DND-41 (cell line): ENCODE results near the gene TRPT1.

ENCODE experiments used
- CTCF ChIP-seq: IDR thresholded peaks from 2 replicates; pipeline ENCODE4 v1.5.1; 2012; ENCODE audit warnings: borderline replicate concordance, low read length, moderate library complexity, mild to moderate bottlenecking; ENCODE audit not compliant: poor library complexity, severe bottlenecking; ENCODE audit errors: extremely low read depth
- EZH2 ChIP-seq: IDR thresholded peaks from 3 replicates; pipeline ENCODE4 v1.6.1; 2012; ENCODE audit warnings: borderline replicate concordance, low read depth, mild to moderate bottlenecking, moderate library complexity, low read length, inconsistent platforms; ENCODE audit not compliant: severe bottlenecking

DNA sequence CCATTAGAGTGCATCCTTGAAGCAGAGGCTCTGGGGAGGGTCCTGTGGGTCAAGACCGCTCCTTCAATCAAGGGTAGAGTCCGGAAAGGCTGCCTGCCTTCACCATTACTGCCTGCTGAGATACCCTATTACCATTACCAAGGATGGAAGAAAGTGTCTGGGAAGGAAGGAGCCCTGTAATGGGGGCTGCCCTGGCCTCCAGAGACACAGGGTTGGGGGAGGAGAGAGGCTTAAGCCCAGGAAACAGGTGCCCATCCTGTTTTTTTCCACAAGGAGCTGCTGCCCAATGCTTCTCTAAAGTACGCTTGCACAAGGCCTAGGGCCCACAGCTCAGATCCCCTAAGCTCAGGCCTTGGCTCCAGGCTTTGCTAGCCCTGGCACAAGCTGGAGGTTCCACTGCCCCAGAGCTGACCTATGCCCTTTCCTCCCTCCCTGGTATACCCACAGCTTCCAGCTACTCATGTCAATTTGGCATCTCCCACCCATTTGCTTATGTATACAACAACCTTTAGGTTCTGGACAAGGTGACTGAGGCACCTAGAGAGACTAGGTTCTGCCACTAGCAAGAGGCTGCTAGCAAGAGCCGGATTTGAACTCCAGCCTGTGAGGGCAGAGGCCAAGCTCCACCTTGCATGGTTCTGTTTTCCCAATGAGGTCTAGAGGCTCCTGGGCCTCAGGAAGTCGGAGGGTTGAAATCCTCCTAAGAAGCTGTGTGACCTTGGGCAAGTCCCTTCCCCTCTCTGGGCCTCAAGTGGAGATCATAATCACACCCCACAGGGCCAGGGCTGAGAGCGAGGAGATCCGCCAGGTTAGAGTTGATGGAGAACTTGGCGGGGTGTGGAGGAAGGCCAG lies 23.8 kb upstream of the TRPT1 start:
- no peak for TF ChIP-seq CTCF
- TF ChIP-seq EZH2, result no peak
